HCT116 (cell line): ENCODE results near the gene GRIN3B. TPM values are rescaled to one million over a fixed set of nuclear protein-coding genes. Genes with fewer than 3 reads are reported as not detected.
A peak's percentile ranks its signal among the peaks of the same experiment; 100 is the strongest.

Experiments used
- ATAC-seq: fragments of 200-7000 bp; cut with Tn5 transposase; 2 replicates; pipeline ENCODE4 v1.9.1; 2020; ENCODE audit warnings: mild to moderate bottlenecking, moderate library complexity
- BruUV-seq: library from RNA; stranded (reverse); fragments of 400-500 nt; replicated peaks from 2 replicates; lab custom pipeline; 2021; lab: Mats Ljungman, UMichigan
- CTCF ChIA-PET: fragments of 300-600 bp; sonication (Branson Sonifier 250); formaldehyde crosslinking; loops from one replicate; lab custom pipeline; 2021; ENCODE audit warnings: antibody characterized with exemption; lab: Charles Lee
- POLR2A ChIA-PET: fragments of 300-600, 350-600 bp; sonication (Branson Sonifier 250); formaldehyde crosslinking; loops from one replicate; lab custom pipeline; 2021; ENCODE audit warnings: antibody characterized with exemption; lab: Charles Lee
- RAD21 ChIA-PET, 2 experiments: fragments of 300-600 bp; sonication (Branson Sonifier 250); formaldehyde crosslinking; loops; one replicate each; lab custom pipeline; 2023; ENCODE audit warnings: low total read pairs in 2 of 2; ENCODE audit not compliant: uncharacterized antibody in 2 of 2, unreplicated experiment in 2 of 2, low non-redundant PET in 1 of 2; lab: Charles Lee
- DNase-seq: peaks from one replicate; pipeline ENCODE4 v3.0.0-alpha.2; 2010; ENCODE audit warnings: low read depth, low spot score
- H2AFZ ChIP-seq: fragments of 200-600 bp; shearing (Covaris generic), sonication (generic); 2 replicates; pipeline ENCODE4 v1.6.1; 2017; ENCODE audit warnings: low read depth, mixed run types, mixed read lengths, antibody characterized with exemption, low read length; ENCODE audit not compliant: poor library complexity, severe bottlenecking
- H3K27ac ChIP-seq: 2 replicates; pipeline ENCODE4 v1.5.1; 2012; ENCODE audit warnings: low read depth, low read length
- H3K27me3 ChIP-seq: fragments of 200-600 bp; sonication (generic); 2 replicates; pipeline ENCODE4 v1.6.1; 2016; ENCODE audit warnings: mixed run types, low read length, mixed read lengths; ENCODE audit not compliant: insufficient read depth
- H3K36me3 ChIP-seq, 2 experiments: fragments of 200-500 bp in 1 of 2; fragments of 200-600 bp in 1 of 2; sonication (Bioruptor generic) in 1 of 2; sonication (generic) in 1 of 2; 2 replicates each; pipeline versions ENCODE4 v1.5.1 to v1.6.1; 2014 to 2016; ENCODE audit warnings: low read length in 2 of 2, inconsistent platforms in 1 of 2, mixed read lengths in 1 of 2, mixed run types in 1 of 2; ENCODE audit not compliant: insufficient read depth in 2 of 2, control insufficient read depth in 1 of 2
- H3K4me1 ChIP-seq, 2 experiments: fragments of 200-600 bp in 1 of 2; sonication (generic) in 1 of 2; 2 replicates each; pipeline versions ENCODE4 v1.5.1 to v1.6.1; 2012 to 2017; ENCODE audit warnings: low read length in 2 of 2, inconsistent platforms in 1 of 2, mild to moderate bottlenecking in 1 of 2, mixed read lengths in 1 of 2, mixed run types in 1 of 2, moderate library complexity in 1 of 2; ENCODE audit not compliant: insufficient read depth in 2 of 2, control insufficient read depth in 1 of 2
- H3K4me2 ChIP-seq: fragments of 200-600 bp; sonication (generic); 2 replicates; pipeline ENCODE4 v1.6.1; 2017; ENCODE audit warnings: mixed run types, low read length, mixed read lengths
- H3K4me3 ChIP-seq, 2 experiments: fragments of 200-600 bp in 1 of 2; sonication (generic) in 1 of 2; replicated peaks in 1 of 2; 2 replicates each; pipeline ENCODE4 v1.5.1; 2011 to 2016; ENCODE audit warnings: low read length in 2 of 2, control low read depth in 1 of 2, low read depth in 1 of 2, mild to moderate bottlenecking in 1 of 2, mixed read lengths in 1 of 2, mixed run types in 1 of 2
- H3K79me2 ChIP-seq: fragments of 200-600 bp; sonication (generic); 2 replicates; pipeline ENCODE4 v1.6.1; 2017; ENCODE audit warnings: mild to moderate bottlenecking, mixed run types, low read length, moderate library complexity, mixed read lengths; ENCODE audit not compliant: insufficient read depth
- H3K9ac ChIP-seq: fragments of 200-600 bp; sonication (generic); 2 replicates; pipeline ENCODE4 v1.6.1; 2016; ENCODE audit warnings: low read length, mixed read lengths
- H3K9me2 ChIP-seq: fragments of 200-600 bp; sonication (generic), shearing (Covaris generic); 2 replicates; pipeline ENCODE4 v1.6.1; 2017; ENCODE audit warnings: mixed run types, mild to moderate bottlenecking, moderate library complexity; ENCODE audit not compliant: insufficient read depth
- H3K9me3 ChIP-seq, 2 experiments: fragments of 200-500 bp in 1 of 2; fragments of 200-600 bp in 1 of 2; sonication (Bioruptor generic) in 1 of 2; sonication (generic) in 1 of 2; 2 replicates each; pipeline ENCODE4 v1.6.1; 2014 to 2017; ENCODE audit warnings: low read length in 2 of 2, mixed read lengths in 2 of 2, inconsistent platforms in 1 of 2, low read depth in 1 of 2, mild to moderate bottlenecking in 1 of 2, mixed run types in 1 of 2, moderate library complexity in 1 of 2; ENCODE audit not compliant: control insufficient read depth in 1 of 2, insufficient read depth in 1 of 2
- H4K20me1 ChIP-seq: fragments of 200-600 bp; sonication (generic), shearing (Covaris generic); 2 replicates; pipeline ENCODE4 v1.6.1; 2017; ENCODE audit warnings: mixed run types, mild to moderate bottlenecking, moderate library complexity; ENCODE audit not compliant: insufficient read depth
- CEBPB ChIP-seq: IDR thresholded peaks from 2 replicates; pipeline ENCODE4 v1.6.1; 2012; ENCODE audit warnings: low read depth
- EGR1 ChIP-seq: IDR thresholded peaks from 2 replicates; pipeline ENCODE4 v1.6.1; 2012; ENCODE audit warnings: low read depth
- ELF1 ChIP-seq: IDR thresholded peaks from 2 replicates; pipeline ENCODE4 v1.6.1; 2012; ENCODE audit warnings: low read depth, borderline replicate concordance
- JUND ChIP-seq: IDR thresholded peaks from 2 replicates; pipeline ENCODE4 v1.6.1; 2012
- POLR2A ChIP-seq: IDR thresholded peaks from 2 replicates; pipeline ENCODE4 v1.7.0; 2011; ENCODE audit warnings: borderline replicate concordance; ENCODE audit not compliant: insufficient read depth, insufficient read length; ENCODE audit errors: extremely low read depth
- REST ChIP-seq: IDR thresholded peaks from 2 replicates; pipeline ENCODE4 v1.6.1; 2012; ENCODE audit warnings: low read depth
- SIN3A ChIP-seq: IDR thresholded peaks from 2 replicates; pipeline ENCODE4 v1.6.1; 2012; ENCODE audit warnings: low read depth
- SP1 ChIP-seq: IDR thresholded peaks from 2 replicates; pipeline ENCODE4 v1.6.1; 2012; ENCODE audit warnings: low read depth
- SRF ChIP-seq: IDR thresholded peaks from 2 replicates; pipeline ENCODE4 v1.6.1; 2012; ENCODE audit warnings: low read depth
- TCF7L2 ChIP-seq: IDR thresholded peaks from 2 replicates; pipeline ENCODE4 v1.7.0; 2011; ENCODE audit warnings: borderline replicate concordance, inconsistent platforms; ENCODE audit not compliant: insufficient read depth, insufficient read length; ENCODE audit errors: extremely low read depth
- YY1 ChIP-seq: IDR thresholded peaks from 2 replicates; pipeline ENCODE4 v1.6.1; 2011; ENCODE audit warnings: low read length, low read depth, moderate library complexity, mild to moderate bottlenecking; ENCODE audit not compliant: insufficient replicate concordance; ENCODE audit errors: extremely low read depth
- ZBTB33 ChIP-seq: IDR thresholded peaks from 2 replicates; pipeline ENCODE4 v1.6.1; 2011; ENCODE audit warnings: mild to moderate bottlenecking, low read length, moderate library complexity; ENCODE audit not compliant: insufficient replicate concordance; ENCODE audit errors: extremely low read depth
- ZFX ChIP-seq: fragments of 450-650 bp; IDR thresholded peaks from 2 replicates; pipeline ENCODE4 v1.6.1; 2017
- ZNF274 ChIP-seq: fragments of 200-500 bp; sonication (Bioruptor generic); IDR thresholded peaks from 2 replicates; pipeline ENCODE4 v1.6.1; 2014; ENCODE audit warnings: mild to moderate bottlenecking, low read depth, low read length, inconsistent platforms
- intact Hi-C: fragments of 100-400 bp; cut with micrococcal nuclease; formaldehyde crosslinking; loops from 2 replicates; pipeline ENCODE4 v1.10.0; 2022
- total RNA-seq: library from RNA; stranded (reverse); gene quantifications from one replicate; pipeline ENCODE4 v1.2.1, GENCODE V29; 2021; ENCODE audit not compliant: unreplicated experiment

GRIN3B gene
- total RNA-seq, 1 experiment from 2014 or later: 0.69 TPM

GRCh38 chr19:982567-983170 lies 17.6 kb upstream of the GRIN3B start (continued):
- TF ChIP-seq REST (no peak), POLR2A (no peak)

- DNase-seq: peak; percentile 71
- Histone ChIP-seq H2AFZ (no peak within 1 kb of the TSS), H3K9me3 (no peaks in the 10 kb centered on the region), H3K4me2 (peak within 1 kb of the TSS; percentile 81), H3K27ac (peak within 1 kb of the TSS; percentile 88), H3K4me3 (peak within 1 kb of the TSS; percentile 92 to 99), H3K36me3 (peaks cover 8 to 29% of the 10 kb centered on the region in 2 experiments), H3K79me2 (peaks cover 31% of the 10 kb centered on the region), H3K4me1 (peaks cover 22 to 40% of the 10 kb centered on the region in 2 experiments), H3K9ac (peak within 1 kb of the TSS; percentile 99), H3K9me2 (no peaks in the 10 kb centered on the region), H3K27me3 (no peaks in the 10 kb centered on the region), H4K20me1 (no peaks in the 10 kb centered on the region)
- POLR2A ChIA-PET: interaction anchor here (0.6 to 2.1 kb wide), 9 partner anchors 25 to 285 kb away, joined by 3 to 9 read pairs (median 3); partner anchors contain the start of genes ABCA7 and CIRBP
- no TSS peak for BruUV-seq
- RAD21 ChIA-PET: no interaction called here
- CTCF ChIA-PET: interaction anchor here (0.6 to 2.2 kb wide), 8 partner anchors 36 to 304 kb away, joined by 3 to 21 read pairs (median 4); no protein-coding TSS in a partner anchor
- intact Hi-C loops: no loop called here
- ATAC-seq: peak; percentile 67
- TF ChIP-seq SP1 (no peak; the same call in 1 of the 2 replicates), SRF (no peak; the same call in 1 of the 2 replicates), CEBPB (no peak), YY1 (peak; percentile 98), ZBTB33 (no peak), EGR1 (no peak), SIN3A (no peak), TCF7L2 (peak; percentile 65), ZFX (peak; percentile 50; the same call in 1 of the 2 replicates), ELF1 (no peak), JUND (no peak), ZNF274 (no peak), POLR2A (peak; percentile 62)
Measured at GRCh38 chr19:984165-984967, 15.9 kb upstream of the GRIN3B start, which contains the start of gene WDR18. Gene WDR18, plus strand, starts transcription at chr19:984345. Its CDS starts 9 bp downstream, at chr19:984354.
